Natural killer cell (primary cell): ENCODE data around the gene FCRL1. TPM values are rescaled to one million over a fixed set of nuclear protein-coding genes. Genes with fewer than 3 reads are reported as not detected.

ENCODE experiments used
- ATAC-seq, 3 donors: fragments of 150-1000 bp in 2 of 3; fragments of 200-7000 bp in 1 of 3; cut with Tn5 transposase; 1 replicate in 1 of 3; 2 replicates in 2 of 3; pipeline ENCODE4 v1.10.0; 2021; ENCODE audit warnings: mild to moderate bottlenecking in 2 of 3, moderate library complexity in 2 of 3
- DNase-seq, 2 donors: peaks; one replicate each; pipeline versions ENCODE4 v3.0.0 to v3.0.0-alpha.2; 2013 to 2021; ENCODE audit warnings: mixed read lengths in 1 of 2
- H3K27ac ChIP-seq: one replicate; pipeline ENCODE4 v1.5.1; 2013; ENCODE audit warnings: mild to moderate bottlenecking, low read length
- H3K27me3 ChIP-seq: one replicate; pipeline ENCODE4 v1.6.1; 2013; ENCODE audit warnings: low read length; ENCODE audit not compliant: control insufficient read depth, insufficient read depth
- H3K36me3 ChIP-seq: one replicate; pipeline ENCODE4 v1.6.1; 2013; ENCODE audit warnings: low read length; ENCODE audit not compliant: control insufficient read depth, insufficient read depth
- H3K4me1 ChIP-seq: one replicate; pipeline ENCODE4 v1.6.1; 2013; ENCODE audit warnings: low read length; ENCODE audit not compliant: control insufficient read depth, insufficient read depth
- H3K4me3 ChIP-seq: one replicate; pipeline ENCODE4 v1.5.1; 2013; ENCODE audit warnings: low read length
- H3K9me3 ChIP-seq: one replicate; pipeline ENCODE4 v1.6.1; 2013; ENCODE audit warnings: low read length; ENCODE audit not compliant: control insufficient read depth, insufficient read depth
- H3K27ac Mint-ChIP-seq, 2 donors: one replicate each; pipeline ENCODE4 v1.8.0; 2022; ENCODE audit warnings: mild to moderate bottlenecking in 2 of 2, mixed read lengths in 2 of 2, moderate library complexity in 1 of 2
- H3K27me3 Mint-ChIP-seq, 2 donors: one replicate each; pipeline ENCODE4 v1.8.0; 2022; ENCODE audit warnings: low read depth in 2 of 2, mixed read lengths in 2 of 2
- H3K36me3 Mint-ChIP-seq: one replicate; pipeline ENCODE4 v1.8.0; 2022; ENCODE audit warnings: mixed read lengths
- H3K4me1 Mint-ChIP-seq, 2 donors: one replicate each; pipeline ENCODE4 v1.8.0; 2022; ENCODE audit warnings: mixed read lengths in 2 of 2
- H3K4me3 Mint-ChIP-seq: one replicate; pipeline ENCODE4 v1.8.0; 2022; ENCODE audit warnings: mild to moderate bottlenecking, moderate library complexity, mixed read lengths
- H3K9me3 Mint-ChIP-seq, 2 donors: one replicate each; pipeline ENCODE4 v1.8.0; 2022; ENCODE audit warnings: mixed read lengths in 2 of 2
- WGBS: methylation state at CpG from one replicate; pipeline ENCODE4 v1.1.7; 2013; ENCODE audit warnings: missing lambda C conversion rate; ENCODE audit not compliant: insufficient coverage; 5-methylcytosine and 5-hydroxymethylcytosine counted together
- intact Hi-C: fragments of 100-400 bp; cut with micrococcal nuclease; formaldehyde crosslinking; loops from one replicate; pipeline ENCODE4 v1.14.2; 2022
- total RNA-seq, 4 donors: library from RNA; stranded (reverse); fragments of 120-200 nt in 1 of 4; gene quantifications; one replicate each; pipeline versions ENCODE4 v1.2.3 to v1.2.4, GENCODE V29; 2013 to 2022
- TF ChIP-seq, protein P1 (sequence below): fragments of 200-600 bp; IDR thresholded peaks from one replicate; pipeline ENCODE4 v1.8.0; 2022; ENCODE audit warnings: antibody characterized with exemption

FCRL1 gene
- total RNA-seq, 3 donors from 2014 or later (not counting 1 experiment from before 2014, with no cell fraction given), result 1.8 to 2.6 (median 2.0) TPM

- no peak overlapping the region for H3K4me3 Mint-ChIP-seq
- intact Hi-C loops, result no loop called here
Observed at GRCh38 chr1:157856538-157856937, 36.6 kb upstream of the FCRL1 start.

GRCh38 chr1:157852476-157852875 lies 32.6 kb upstream of the FCRL1 start:
- H3K27ac Mint-ChIP-seq, result no peak overlapping the region
- 84% methylated on average over 3 of the region's 3 CpGs for WGBS
- no peak for DNase-seq
- H3K36me3 ChIP-seq, result no peaks in the 10 kb centered on the region
- ATAC-seq, result no peak
- no peaks in the 10 kb centered on the region for H3K36me3 Mint-ChIP-seq
- no peaks in the 10 kb centered on the region for H3K9me3 ChIP-seq
- no peaks in the 10 kb centered on the region for H3K27me3 Mint-ChIP-seq
- H3K27me3 ChIP-seq, result no peaks in the 10 kb centered on the region
- H3K4me1 Mint-ChIP-seq, result peaks cover 9% of the 10 kb centered on the region in 2 donors
- intact Hi-C loops, result no loop called here
- no peaks in the 10 kb centered on the region for H3K9me3 Mint-ChIP-seq
- no peak overlapping the region for H3K4me3 Mint-ChIP-seq
- TF ChIP-seq, protein P1, sequence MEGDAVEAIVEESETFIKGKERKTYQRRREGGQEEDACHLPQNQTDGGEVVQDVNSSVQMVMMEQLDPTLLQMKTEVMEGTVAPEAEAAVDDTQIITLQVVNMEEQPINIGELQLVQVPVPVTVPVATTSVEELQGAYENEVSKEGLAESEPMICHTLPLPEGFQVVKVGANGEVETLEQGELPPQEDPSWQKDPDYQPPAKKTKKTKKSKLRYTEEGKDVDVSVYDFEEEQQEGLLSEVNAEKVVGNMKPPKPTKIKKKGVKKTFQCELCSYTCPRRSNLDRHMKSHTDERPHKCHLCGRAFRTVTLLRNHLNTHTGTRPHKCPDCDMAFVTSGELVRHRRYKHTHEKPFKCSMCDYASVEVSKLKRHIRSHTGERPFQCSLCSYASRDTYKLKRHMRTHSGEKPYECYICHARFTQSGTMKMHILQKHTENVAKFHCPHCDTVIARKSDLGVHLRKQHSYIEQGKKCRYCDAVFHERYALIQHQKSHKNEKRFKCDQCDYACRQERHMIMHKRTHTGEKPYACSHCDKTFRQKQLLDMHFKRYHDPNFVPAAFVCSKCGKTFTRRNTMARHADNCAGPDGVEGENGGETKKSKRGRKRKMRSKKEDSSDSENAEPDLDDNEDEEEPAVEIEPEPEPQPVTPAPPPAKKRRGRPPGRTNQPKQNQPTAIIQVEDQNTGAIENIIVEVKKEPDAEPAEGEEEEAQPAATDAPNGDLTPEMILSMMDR, result no peak
- H3K27ac ChIP-seq, result no peak overlapping the region
- peaks cover 14% of the 10 kb centered on the region for H3K4me1 ChIP-seq
- H3K4me3 ChIP-seq, result no peak overlapping the region

More at GRCh38 chr1:157856538-157856937, 36.6 kb upstream of the FCRL1 start:
- DNase-seq (no peak), ATAC-seq (no peak)
- Mint-ChIP-seq H3K36me3 (no peaks in the 10 kb centered on the region), H3K27ac (no peak overlapping the region), H3K4me1 (no peaks in the 10 kb centered on the region), H3K9me3 (no peaks in the 10 kb centered on the region), H3K27me3 (no peaks in the 10 kb centered on the region)
- no peak overlapping the region for H3K4me3 ChIP-seq
- 89% methylated on average over 2 of the region's 2 CpGs for WGBS
- no peaks in the 10 kb centered on the region for H3K4me1 ChIP-seq
- H3K27ac ChIP-seq, result no peak overlapping the region
- TF ChIP-seq, protein P1, result no peak
- no peaks in the 10 kb centered on the region for H3K9me3 ChIP-seq
- no peaks in the 10 kb centered on the region for H3K36me3 ChIP-seq
- no peaks in the 10 kb centered on the region for H3K27me3 ChIP-seq

- Mint-ChIP-seq H3K27me3 (peaks cover 0 to 5% of the 10 kb centered on the region in 2 donors), H3K9me3 (no peaks in the 10 kb centered on the region), H3K36me3 (no peaks in the 10 kb centered on the region), H3K4me1 (peaks cover 9 to 10% of the 10 kb centered on the region in 2 donors), H3K4me3 (no peak overlapping the region), H3K27ac (peak overlapping the region in 1 of 2 donors; percentile 13)
- H3K9me3 ChIP-seq, result no peaks in the 10 kb centered on the region
- TF ChIP-seq, protein P1, result no peak
- intact Hi-C loops, result no loop called here
- H3K36me3 ChIP-seq, result no peaks in the 10 kb centered on the region
- H3K4me3 ChIP-seq, result peak overlapping the region; percentile 16
- DNase-seq, result no peak
- peak overlapping the region; percentile 59 for H3K27ac ChIP-seq
- ATAC-seq, result no peak
- peaks cover 18% of the 10 kb centered on the region for H3K4me1 ChIP-seq
- 68% methylated on average over 2 of the region's 2 CpGs for WGBS
- no peaks in the 10 kb centered on the region for H3K27me3 ChIP-seq
Observed at GRCh38 chr1:157849229-157849875, 29.4 kb upstream of the FCRL1 start.
